GM12878 (cell line): ENCODE results near the gene MAML3. TPM values are rescaled to one million over a fixed set of nuclear protein-coding genes. Genes with fewer than 3 reads are reported as not detected.

Experiments used
- ATAC-seq: fragments of 200-7000 bp; cut with Tn5 transposase; 3 replicates; pipeline ENCODE4 v1.9.1; 2020; ENCODE audit warnings: mild to moderate bottlenecking, moderate library complexity
- BruUV-seq: library from RNA; stranded (reverse); fragments of 400-500 nt; replicated peaks from 2 replicates; lab custom pipeline; 2021; lab: Mats Ljungman, UMichigan
- CTCF ChIA-PET: fragments of 300-600 bp; sonication (Branson Sonifier 250); formaldehyde crosslinking; extraction: SDS; loops from one replicate; lab custom pipeline; 2021; ENCODE audit warnings: inconsistent platforms; lab: Yijun Ruan, JAX
- POLR2A ChIA-PET: fragments of 350-600 bp; formaldehyde crosslinking; extraction: SDS; loops from one replicate; lab custom pipeline; 2021; ENCODE audit warnings: inconsistent platforms; lab: Charles Lee
- RAD21 ChIA-PET: fragments of 300-600 bp; sonication (Branson Sonifier 250); formaldehyde crosslinking; loops from one replicate; lab custom pipeline; 2023; ENCODE audit warnings: antibody characterized with exemption; ENCODE audit not compliant: unreplicated experiment; lab: Charles Lee
- SMC1A ChIA-PET: fragments of 300-600 bp; sonication (Branson Sonifier 250); formaldehyde crosslinking; loops from one replicate; lab custom pipeline; 2023; ENCODE audit not compliant: unreplicated experiment, uncharacterized antibody; lab: Charles Lee
- DNase-seq: peaks from one replicate; pipeline ENCODE4 v3.0.0-alpha.2; 2011; ENCODE audit warnings: low read depth, low spot score
- FAIRE-seq: peaks from 3 replicates; lab custom pipeline; 2011; peaks lifted over from hg19 to GRCh38; lab: Jason Lieb, UNC
- H2AFZ ChIP-seq: 2 replicates; pipeline ENCODE4 v1.6.0; 2011; ENCODE audit warnings: low read depth, low read length, control low read depth; ENCODE audit not compliant: control insufficient read depth
- H3K27ac ChIP-seq: 2 replicates; pipeline ENCODE4 v1.5.1; 2011; ENCODE audit warnings: control low read depth; ENCODE audit not compliant: control insufficient read depth, insufficient read depth
- H3K27me3 ChIP-seq, 2 experiments: replicated peaks in 1 of 2; 2 replicates each; pipeline versions ENCODE4 v1.6.0 to v1.6.1; 2011; ENCODE audit warnings: low read length in 1 of 2; ENCODE audit not compliant: control insufficient read depth in 2 of 2, insufficient read depth in 2 of 2
- H3K36me3 ChIP-seq, 2 experiments: 2 replicates each; pipeline ENCODE4 v1.5.1; 2011; ENCODE audit warnings: low read length in 1 of 2; ENCODE audit not compliant: control insufficient read depth in 2 of 2, insufficient read depth in 2 of 2
- H3K4me1 ChIP-seq: 2 replicates; pipeline ENCODE4 v1.6.1; 2011; ENCODE audit warnings: mild to moderate bottlenecking, low read length, moderate library complexity, mixed read lengths; ENCODE audit not compliant: control insufficient read depth, insufficient read depth
- H3K4me2 ChIP-seq: 2 replicates; pipeline ENCODE4 v1.6.0; 2011; ENCODE audit warnings: control low read depth; ENCODE audit not compliant: control insufficient read depth, insufficient read depth
- H3K4me3 ChIP-seq: fragments of 200-600 bp; sonication (generic); 2 replicates; pipeline ENCODE4 v1.5.1; 2016
- H3K79me2 ChIP-seq: 2 replicates; pipeline ENCODE4 v1.6.0; 2011; ENCODE audit warnings: low read length; ENCODE audit not compliant: control insufficient read depth, insufficient read depth
- H3K9ac ChIP-seq: 2 replicates; pipeline ENCODE4 v1.8.0; 2011; ENCODE audit warnings: low read length, control low read depth, mixed read lengths; ENCODE audit not compliant: control insufficient read depth, insufficient read depth
- H3K9me3 ChIP-seq: replicated peaks from 3 replicates; pipeline ENCODE4 v1.5.1; 2011; ENCODE audit warnings: mild to moderate bottlenecking, low read length; ENCODE audit not compliant: control insufficient read depth, insufficient read depth
- H4K20me1 ChIP-seq: 2 replicates; pipeline ENCODE4 v1.6.0; 2011; ENCODE audit not compliant: control insufficient read depth, insufficient read depth
- EP300 ChIP-seq, 2 experiments: fragments of 150-350 bp in 1 of 2; IDR thresholded peaks; 2 replicates each; pipeline ENCODE4 v1.6.1; 2011 to 2012; ENCODE audit warnings: low read depth in 2 of 2, low read length in 2 of 2, borderline replicate concordance in 1 of 2, improper control_type of control experiment in 1 of 2, inconsistent platforms in 1 of 2; ENCODE audit not compliant: control insufficient read depth in 1 of 2
- NR2F1 ChIP-seq: fragments of 450-650 bp; conservative IDR thresholded peaks from 2 replicates; pipeline ENCODE4 v1.6.1; 2017; ENCODE audit warnings: mild to moderate bottlenecking
- SPI1 ChIP-seq: IDR thresholded peaks from 2 replicates; pipeline ENCODE4 v1.6.1; 2011; ENCODE audit warnings: low read depth, mild to moderate bottlenecking, low read length, moderate library complexity, borderline replicate concordance; ENCODE audit not compliant: insufficient read depth
- in situ Hi-C: fragments of 300-500 bp; cut with MboI; formaldehyde crosslinking; loops from 9 replicates; pipeline ENCODE4 v1.14.3; 2018; ENCODE audit warnings: mixed read lengths
- intact Hi-C: fragments of 100-400 bp; cut with micrococcal nuclease; formaldehyde crosslinking; loops from one replicate; pipeline ENCODE4 v1.14.2; 2022; ENCODE audit not compliant: unreplicated experiment
- polyA plus RNA-seq, 11 experiments: library from polyadenylated mRNA; depleted of rRNA in 4 of 11; unstranded in 6 of 11; stranded (reverse) in 5 of 11; fragments of >200 nt; fragmentation: Nextera tagmentation in 4 of 11; fragmentation: Illumina TruSeq in 1 of 11; extraction: Ambion mirVana in 4 of 11; extraction: Trizol in 1 of 11; gene quantifications; 1 replicate in 1 of 11; 2 replicates in 10 of 11; pipeline versions ENCODE4 v1.2.1 to v1.2.3, GENCODE V29; 2011 to 2016; ENCODE audit warnings: inconsistent platforms in 2 of 11, missing spikeins in 2 of 11, low read depth in 1 of 11
- total RNA-seq, 4 experiments: library from RNA; depleted of rRNA in 3 of 4; stranded (reverse); fragments of >200 nt in 3 of 4; fragmentation: Illumina TruSeq in 1 of 4; extraction: Trizol in 1 of 4; gene quantifications; 2 replicates each; pipeline versions ENCODE4 v1.2.1 to v1.2.3, GENCODE V29; 2013 to 2021
- TF ChIP-seq, protein P1 (sequence below): IDR thresholded peaks from 2 replicates; pipeline ENCODE4 v1.6.1; 2012; ENCODE audit warnings: mild to moderate bottlenecking, low read depth, low read length

Gene MAML3
- total and polyA plus RNA-seq, 10 of the 15 experiments (the other 5 are each of a cell fraction or from before 2014, with no cell fraction given): under 0.01 to 0.53 (median 0.06) TPM; not detected in 2

DNA sequence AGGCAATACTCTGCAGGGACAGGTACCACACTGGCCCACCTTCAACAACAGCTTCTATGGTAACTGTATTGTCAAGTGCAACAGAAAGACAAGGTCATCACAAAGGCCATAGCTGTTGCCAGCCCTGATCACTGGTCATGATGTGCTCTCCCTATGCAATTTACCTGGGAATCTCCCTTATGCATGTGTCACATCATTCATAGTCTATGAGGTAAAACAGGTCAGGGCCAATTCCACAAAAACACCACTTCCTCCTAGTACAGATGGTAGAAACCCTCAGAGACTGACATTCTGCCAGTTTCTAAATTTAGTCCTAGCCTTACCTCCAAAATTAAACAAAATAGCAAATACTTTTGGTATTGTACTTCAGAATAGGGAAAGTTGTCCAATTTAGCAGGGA lies 355.5 kb downstream of the MAML3 start:
- intact Hi-C loops: no loop called here
- no peaks in the 10 kb centered on the region; a peak in 3 of 4 replicates for H3K27me3 ChIP-seq
- no peaks in the 10 kb centered on the region for H3K36me3 ChIP-seq
- H3K4me1 ChIP-seq: no peaks in the 10 kb centered on the region
- no peaks in the 10 kb centered on the region for H4K20me1 ChIP-seq
- peak; percentile 48; the same call in 2 of the 3 replicates for ATAC-seq
- no peak overlapping the region for H3K9ac ChIP-seq
- in situ Hi-C loops: no loop called here
- TF ChIP-seq NR2F1 (0 out of 2 replicates have a peak, but pooled peaks have one; percentile 18), EP300 (IDR thresholded peaks at IDR 0.05; ENCODE audit: borderline replicate concordance in 1 of 2, control insufficient read depth in 1 of 2, low read depth in 2 of 2, low read length in 2 of 2) (0 out of 4 replicates have a peak, but pooled peaks of 1 of the 2 experiments have one; percentile 26), SPI1 (0 out of 2 replicates have a peak, but pooled peaks have one; percentile 21)
- TF ChIP-seq, protein P1, sequence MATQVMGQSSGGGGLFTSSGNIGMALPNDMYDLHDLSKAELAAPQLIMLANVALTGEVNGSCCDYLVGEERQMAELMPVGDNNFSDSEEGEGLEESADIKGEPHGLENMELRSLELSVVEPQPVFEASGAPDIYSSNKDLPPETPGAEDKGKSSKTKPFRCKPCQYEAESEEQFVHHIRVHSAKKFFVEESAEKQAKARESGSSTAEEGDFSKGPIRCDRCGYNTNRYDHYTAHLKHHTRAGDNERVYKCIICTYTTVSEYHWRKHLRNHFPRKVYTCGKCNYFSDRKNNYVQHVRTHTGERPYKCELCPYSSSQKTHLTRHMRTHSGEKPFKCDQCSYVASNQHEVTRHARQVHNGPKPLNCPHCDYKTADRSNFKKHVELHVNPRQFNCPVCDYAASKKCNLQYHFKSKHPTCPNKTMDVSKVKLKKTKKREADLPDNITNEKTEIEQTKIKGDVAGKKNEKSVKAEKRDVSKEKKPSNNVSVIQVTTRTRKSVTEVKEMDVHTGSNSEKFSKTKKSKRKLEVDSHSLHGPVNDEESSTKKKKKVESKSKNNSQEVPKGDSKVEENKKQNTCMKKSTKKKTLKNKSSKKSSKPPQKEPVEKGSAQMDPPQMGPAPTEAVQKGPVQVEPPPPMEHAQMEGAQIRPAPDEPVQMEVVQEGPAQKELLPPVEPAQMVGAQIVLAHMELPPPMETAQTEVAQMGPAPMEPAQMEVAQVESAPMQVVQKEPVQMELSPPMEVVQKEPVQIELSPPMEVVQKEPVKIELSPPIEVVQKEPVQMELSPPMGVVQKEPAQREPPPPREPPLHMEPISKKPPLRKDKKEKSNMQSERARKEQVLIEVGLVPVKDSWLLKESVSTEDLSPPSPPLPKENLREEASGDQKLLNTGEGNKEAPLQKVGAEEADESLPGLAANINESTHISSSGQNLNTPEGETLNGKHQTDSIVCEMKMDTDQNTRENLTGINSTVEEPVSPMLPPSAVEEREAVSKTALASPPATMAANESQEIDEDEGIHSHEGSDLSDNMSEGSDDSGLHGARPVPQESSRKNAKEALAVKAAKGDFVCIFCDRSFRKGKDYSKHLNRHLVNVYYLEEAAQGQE: no peak
- TF ChIP-seq, all 136 proteins: peak for 3
- H3K27ac ChIP-seq: no peak overlapping the region
- SMC1A ChIA-PET: no interaction called here
- no peaks in the 10 kb centered on the region for H3K79me2 ChIP-seq
- no peaks in the 10 kb centered on the region for H3K9me3 ChIP-seq
- no peak for FAIRE-seq
- no peak overlapping the region for H2AFZ ChIP-seq
- POLR2A ChIA-PET: interaction anchor here (0.9 kb wide), 1 partner anchor 10 kb away, joined by 3 read pairs; no protein-coding TSS in a partner anchor
- BruUV-seq: no TSS peak
- no peak for DNase-seq
- RAD21 ChIA-PET: no interaction called here
- CTCF ChIA-PET: no interaction called here
- H3K4me3 ChIP-seq: no peak overlapping the region
- no peak overlapping the region for H3K4me2 ChIP-seq
